Cardiac atrium fibroblast (primary cell): ENCODE measurements around the gene MC2R. TPM values are rescaled to one million over a fixed set of nuclear protein-coding genes. Genes with fewer than 3 reads are reported as not detected.

ENCODE experiments used
- total RNA-seq: library from RNA; depleted of rRNA; stranded (reverse); fragments of >200 nt; gene quantifications from 2 replicates; pipeline ENCODE4 v1.2.3, GENCODE V29; 2015

Gene MC2R
- not detected in 2 replicates for total RNA-seq

DNA sequence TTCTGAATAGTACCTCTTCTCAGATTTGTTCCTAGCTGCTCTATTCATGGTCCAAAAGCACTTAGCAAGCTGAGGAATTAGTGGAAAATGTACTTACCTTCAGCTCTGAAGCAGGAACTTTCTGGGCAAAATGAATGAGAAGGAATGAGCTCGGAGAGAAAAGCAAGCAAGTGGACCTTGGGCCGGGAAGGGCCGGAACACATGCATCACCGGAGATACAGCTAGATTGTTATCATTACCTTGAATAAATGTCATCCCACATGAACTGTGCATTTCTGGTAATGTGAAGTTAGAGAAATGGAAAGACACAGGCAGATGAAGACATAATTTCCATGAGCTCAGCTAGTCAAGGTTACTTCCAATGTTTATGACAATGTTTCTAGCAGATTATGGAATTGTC lies at the start of gene MC2R:
Gene MC2R, minus strand, starts transcription at position 146 of the 400 bp plus-strand sequence. CDS start 30,018 bp downstream, outside the sequence.

Other genes with a start within 250 kb of the MC2R start
- gene FAM210A, start 189.0 kb downstream of the MC2R start, total RNA-seq: 8.5 and 10.2 TPM in 2 replicates
- gene RNMT, start 188.9 kb downstream of the MC2R start, total RNA-seq: 14.3 and 14.7 TPM in 2 replicates
- not detected in 2 replicates for gene MC5R, start 91.4 kb downstream of the MC2R start, total RNA-seq
- under 0.01 and 4.9 TPM in 2 replicates for gene ZNF519, start 216.9 kb upstream of the MC2R start, total RNA-seq